SK-N-SH treated with all-trans-retinoic acid at 6 μM for 48 hours (cell line): ENCODE data around the gene ENTHD1.

Source experiments
- ATAC-seq: fragments of 200-7000 bp; cut with Tn5 transposase; 3 replicates; pipeline ENCODE4 v1.9.1; 2020; ENCODE audit warnings: mild to moderate bottlenecking, moderate library complexity
- ARNTL ChIP-seq: fragments of 450-650 bp; formaldehyde crosslinking; IDR thresholded peaks from 2 replicates; pipeline ENCODE4 v1.5.0; 2020; ENCODE audit warnings: low read depth, mild to moderate bottlenecking, moderate library complexity, borderline replicate concordance
- BACH2 ChIP-seq: fragments of 250-450 bp; sonication (Bioruptor Pico); IDR thresholded peaks from 2 replicates; pipeline ENCODE4 v1.9.0; 2021; ENCODE audit warnings: mild to moderate bottlenecking, borderline replicate concordance
- CSDC2 ChIP-seq: fragments of 250-450 bp; sonication (Bioruptor Pico); IDR thresholded peaks from 2 replicates; pipeline ENCODE4 v1.5.0; 2020; ENCODE audit warnings: mild to moderate bottlenecking, moderate library complexity
- CSRNP3 ChIP-seq: fragments of 250-450 bp; sonication (Bioruptor Pico); IDR thresholded peaks from 2 replicates; pipeline ENCODE4 v1.5.1; 2021; ENCODE audit warnings: mild to moderate bottlenecking, moderate library complexity
- ESRRG ChIP-seq: fragments of 250-450 bp; sonication (Bioruptor Pico); IDR thresholded peaks from 2 replicates; pipeline ENCODE4 v1.6.1; 2021; ENCODE audit warnings: mild to moderate bottlenecking
- GLIS3 ChIP-seq: fragments of 250-450 bp; sonication (Bioruptor Pico); IDR thresholded peaks from 2 replicates; pipeline ENCODE4 v1.5.0; 2020; ENCODE audit warnings: mild to moderate bottlenecking, moderate library complexity
- ISL1 ChIP-seq: fragments of 250-450 bp; sonication (Bioruptor Pico); IDR thresholded peaks from 2 replicates; pipeline ENCODE4 v2.1.2; 2022; ENCODE audit warnings: mild to moderate bottlenecking, moderate library complexity
- OSR1 ChIP-seq: fragments of 250-450 bp; sonication (Bioruptor Pico); IDR thresholded peaks from 2 replicates; pipeline ENCODE4 v1.8.0; 2022; ENCODE audit warnings: moderate library complexity, mild to moderate bottlenecking, inconsistent platforms
- PPARA ChIP-seq: fragments of 250-450 bp; sonication (Bioruptor Pico); IDR thresholded peaks from 2 replicates; pipeline ENCODE4 v1.5.0; 2020; ENCODE audit warnings: mild to moderate bottlenecking, borderline replicate concordance
- RARB ChIP-seq: fragments of 250-450 bp; sonication (Bioruptor Pico); IDR thresholded peaks from 2 replicates; pipeline ENCODE4 v1.8.0; 2021; ENCODE audit warnings: mild to moderate bottlenecking, moderate library complexity
- SNAI2 ChIP-seq: fragments of 250-450 bp; sonication (Bioruptor Pico); IDR thresholded peaks from 2 replicates; pipeline ENCODE4 v1.5.0; 2020; ENCODE audit warnings: mild to moderate bottlenecking, moderate library complexity
- TCF4 ChIP-seq: fragments of 250-450 bp; sonication (Bioruptor Pico); IDR thresholded peaks from 2 replicates; pipeline ENCODE4 v1.8.0; 2021; ENCODE audit warnings: mild to moderate bottlenecking, moderate library complexity, borderline replicate concordance
- ZC3H10 ChIP-seq: fragments of 250-450 bp; sonication (Bioruptor Pico); IDR thresholded peaks from 2 replicates; pipeline ENCODE4 v1.5.1; 2021; ENCODE audit warnings: mild to moderate bottlenecking, moderate library complexity
- ZFP3 ChIP-seq: fragments of 250-450 bp; sonication (Bioruptor Pico); IDR thresholded peaks from 2 replicates; pipeline ENCODE4 v1.5.0; 2020; ENCODE audit warnings: mild to moderate bottlenecking, moderate library complexity
- ZFP30 ChIP-seq: fragments of 450-650 bp; formaldehyde crosslinking; IDR thresholded peaks from 2 replicates; pipeline ENCODE4 v1.5.0; 2022; ENCODE audit warnings: mild to moderate bottlenecking, moderate library complexity
- ZNF565 ChIP-seq: fragments of 450-650 bp; formaldehyde crosslinking; conservative IDR thresholded peaks from 2 replicates; pipeline ENCODE4 v1.5.0; 2020; ENCODE audit warnings: low read depth, mild to moderate bottlenecking, moderate library complexity
- ZNF70 ChIP-seq: fragments of 450-650 bp; formaldehyde crosslinking; IDR thresholded peaks from 2 replicates; pipeline ENCODE4 v1.5.0; 2020; ENCODE audit warnings: mild to moderate bottlenecking, moderate library complexity
- ZNF8 ChIP-seq: fragments of 450-650 bp; formaldehyde crosslinking; IDR thresholded peaks from 2 replicates; pipeline ENCODE4 v1.5.0; 2020; ENCODE audit warnings: mild to moderate bottlenecking, moderate library complexity
- TF ChIP-seq, protein P1 (sequence below): fragments of 250-450 bp; sonication (Bioruptor Pico); IDR thresholded peaks from 2 replicates; pipeline ENCODE4 v1.8.0; 2020; ENCODE audit warnings: mild to moderate bottlenecking, moderate library complexity, borderline replicate concordance
- TF ChIP-seq, protein P2 (sequence below): fragments of 250-450 bp; sonication (Bioruptor Pico); IDR thresholded peaks from 2 replicates; pipeline ENCODE4 v1.5.0; 2020; ENCODE audit warnings: mild to moderate bottlenecking, moderate library complexity
- TF ChIP-seq, protein P3 (sequence below): fragments of 250-450 bp; sonication (Bioruptor Pico); IDR thresholded peaks from 2 replicates; pipeline ENCODE4 v1.8.0; 2021; ENCODE audit warnings: low read depth, mild to moderate bottlenecking, moderate library complexity, borderline replicate concordance

ENTHD1 gene

GRCh38 chr22:39917776-39918495, 24.4 kb upstream of the ENTHD1 start:
- TF ChIP-seq SNAI2 (CRISPR knock-in tag) (no peak), ZFP3 (CRISPR knock-in tag) (no peak), ZNF565 (no peak), ZNF8 (CRISPR knock-in tag) (no peak), ARNTL (no peak), RARB (no peak), CSRNP3 (CRISPR knock-in tag) (no peak), ESRRG (CRISPR knock-in tag) (no peak), GLIS3 (no peak), ZFP30 (CRISPR knock-in tag) (no peak), ISL1 (CRISPR knock-in tag) (no peak), ZNF70 (no peak), OSR1 (CRISPR knock-in tag) (no peak), TCF4 (CRISPR knock-in tag) (no peak), PPARA (CRISPR knock-in tag) (no peak), BACH2 (no peak), ZC3H10 (no peak)
- TF ChIP-seq, protein P1, sequence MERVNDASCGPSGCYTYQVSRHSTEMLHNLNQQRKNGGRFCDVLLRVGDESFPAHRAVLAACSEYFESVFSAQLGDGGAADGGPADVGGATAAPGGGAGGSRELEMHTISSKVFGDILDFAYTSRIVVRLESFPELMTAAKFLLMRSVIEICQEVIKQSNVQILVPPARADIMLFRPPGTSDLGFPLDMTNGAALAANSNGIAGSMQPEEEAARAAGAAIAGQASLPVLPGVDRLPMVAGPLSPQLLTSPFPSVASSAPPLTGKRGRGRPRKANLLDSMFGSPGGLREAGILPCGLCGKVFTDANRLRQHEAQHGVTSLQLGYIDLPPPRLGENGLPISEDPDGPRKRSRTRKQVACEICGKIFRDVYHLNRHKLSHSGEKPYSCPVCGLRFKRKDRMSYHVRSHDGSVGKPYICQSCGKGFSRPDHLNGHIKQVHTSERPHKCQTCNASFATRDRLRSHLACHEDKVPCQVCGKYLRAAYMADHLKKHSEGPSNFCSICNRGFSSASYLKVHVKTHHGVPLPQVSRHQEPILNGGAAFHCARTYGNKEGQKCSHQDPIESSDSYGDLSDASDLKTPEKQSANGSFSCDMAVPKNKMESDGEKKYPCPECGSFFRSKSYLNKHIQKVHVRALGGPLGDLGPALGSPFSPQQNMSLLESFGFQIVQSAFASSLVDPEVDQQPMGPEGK (CRISPR knock-in tag): no peak
- TF ChIP-seq, protein P2, sequence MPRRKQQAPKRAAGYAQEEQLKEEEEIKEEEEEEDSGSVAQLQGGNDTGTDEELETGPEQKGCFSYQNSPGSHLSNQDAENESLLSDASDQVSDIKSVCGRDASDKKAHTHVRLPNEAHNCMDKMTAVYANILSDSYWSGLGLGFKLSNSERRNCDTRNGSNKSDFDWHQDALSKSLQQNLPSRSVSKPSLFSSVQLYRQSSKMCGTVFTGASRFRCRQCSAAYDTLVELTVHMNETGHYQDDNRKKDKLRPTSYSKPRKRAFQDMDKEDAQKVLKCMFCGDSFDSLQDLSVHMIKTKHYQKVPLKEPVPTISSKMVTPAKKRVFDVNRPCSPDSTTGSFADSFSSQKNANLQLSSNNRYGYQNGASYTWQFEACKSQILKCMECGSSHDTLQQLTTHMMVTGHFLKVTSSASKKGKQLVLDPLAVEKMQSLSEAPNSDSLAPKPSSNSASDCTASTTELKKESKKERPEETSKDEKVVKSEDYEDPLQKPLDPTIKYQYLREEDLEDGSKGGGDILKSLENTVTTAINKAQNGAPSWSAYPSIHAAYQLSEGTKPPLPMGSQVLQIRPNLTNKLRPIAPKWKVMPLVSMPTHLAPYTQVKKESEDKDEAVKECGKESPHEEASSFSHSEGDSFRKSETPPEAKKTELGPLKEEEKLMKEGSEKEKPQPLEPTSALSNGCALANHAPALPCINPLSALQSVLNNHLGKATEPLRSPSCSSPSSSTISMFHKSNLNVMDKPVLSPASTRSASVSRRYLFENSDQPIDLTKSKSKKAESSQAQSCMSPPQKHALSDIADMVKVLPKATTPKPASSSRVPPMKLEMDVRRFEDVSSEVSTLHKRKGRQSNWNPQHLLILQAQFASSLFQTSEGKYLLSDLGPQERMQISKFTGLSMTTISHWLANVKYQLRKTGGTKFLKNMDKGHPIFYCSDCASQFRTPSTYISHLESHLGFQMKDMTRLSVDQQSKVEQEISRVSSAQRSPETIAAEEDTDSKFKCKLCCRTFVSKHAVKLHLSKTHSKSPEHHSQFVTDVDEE (CRISPR knock-in tag): no peak
- TF ChIP-seq, all 23 proteins: peak for 0
- ATAC-seq: no peak

DNA sequence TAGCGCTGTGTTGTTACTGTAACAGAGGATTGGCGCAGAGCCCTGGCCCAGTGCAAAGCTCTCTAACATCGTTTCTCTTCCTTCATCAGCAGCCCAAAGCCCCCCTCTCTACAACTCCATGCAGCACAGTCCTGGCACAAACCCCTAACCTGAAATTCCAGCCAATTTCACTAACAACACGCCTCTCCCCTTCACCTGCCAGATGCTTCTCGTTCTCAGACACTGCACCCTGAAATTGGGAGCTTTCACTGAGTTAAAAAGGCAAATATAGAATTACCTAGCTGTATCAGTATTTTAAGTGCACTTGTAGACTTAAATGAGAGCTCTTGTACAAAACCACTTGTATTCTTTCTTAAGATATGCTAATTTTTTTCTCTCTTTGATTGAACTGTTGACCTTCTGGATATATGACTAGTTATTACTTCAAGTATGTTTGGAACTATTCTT, 23.7 kb upstream of the ENTHD1 start:
- TF ChIP-seq ESRRG (CRISPR knock-in tag) (no peak), ZNF565 (no peak), PPARA (CRISPR knock-in tag) (no peak), CSDC2 (CRISPR knock-in tag) (no peak), ZNF70 (no peak), OSR1 (CRISPR knock-in tag) (no peak), ARNTL (no peak), CSRNP3 (CRISPR knock-in tag) (no peak), ZNF8 (CRISPR knock-in tag) (no peak), TCF4 (CRISPR knock-in tag) (no peak), RARB (no peak), ZFP3 (CRISPR knock-in tag) (no peak), GLIS3 (no peak)
- TF ChIP-seq, protein P3, sequence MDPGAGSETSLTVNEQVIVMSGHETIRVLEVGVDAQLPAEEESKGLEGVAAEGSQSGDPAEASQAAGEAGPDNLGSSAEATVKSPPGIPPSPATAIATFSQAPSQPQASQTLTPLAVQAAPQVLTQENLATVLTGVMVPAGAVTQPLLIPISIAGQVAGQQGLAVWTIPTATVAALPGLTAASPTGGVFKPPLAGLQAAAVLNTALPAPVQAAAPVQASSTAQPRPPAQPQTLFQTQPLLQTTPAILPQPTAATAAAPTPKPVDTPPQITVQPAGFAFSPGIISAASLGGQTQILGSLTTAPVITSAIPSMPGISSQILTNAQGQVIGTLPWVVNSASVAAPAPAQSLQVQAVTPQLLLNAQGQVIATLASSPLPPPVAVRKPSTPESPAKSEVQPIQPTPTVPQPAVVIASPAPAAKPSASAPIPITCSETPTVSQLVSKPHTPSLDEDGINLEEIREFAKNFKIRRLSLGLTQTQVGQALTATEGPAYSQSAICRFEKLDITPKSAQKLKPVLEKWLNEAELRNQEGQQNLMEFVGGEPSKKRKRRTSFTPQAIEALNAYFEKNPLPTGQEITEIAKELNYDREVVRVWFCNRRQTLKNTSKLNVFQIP (CRISPR knock-in tag): no peak
- TF ChIP-seq, protein P1 (CRISPR knock-in tag): no peak
- no peak for ATAC-seq
